Measurements from ENCODE around the gene GNG7.

Gene GNG7

GRCh38 chr19:2690856-2691255, 11.6 kb downstream of the GNG7 start:
- H2AFZ ChIP-seq (ENCODE audit: low read length) = no peak overlapping the region
- WGBS, 2 donors (ENCODE audit: extremely low coverage in 2 of 2, insufficient read length in 2 of 2, insufficient replicate concordance in 1 of 2) = no CpG with 5 or more reads among the region's 11 CpGs
- H3K4me2 ChIP-seq (ENCODE audit: insufficient read depth, low read length, poor library complexity, severe bottlenecking) = no peak overlapping the region
- H3K27me3 ChIP-seq (ENCODE audit: control insufficient read depth in 3 of 3, insufficient read depth in 3 of 3, low read depth in 1 of 3, low read length in 3 of 3) = no peaks in the 10 kb centered on the region
- DNase-seq (ENCODE audit: low spot score) = no peak
- no peak overlapping the region for H3K14ac ChIP-seq (ENCODE audit: low read length)
- no peak overlapping the region for H2AK5ac ChIP-seq (ENCODE audit: low read depth, low read length)
- peaks cover 2% of the 10 kb centered on the region in 2 donors for H3K4me1 ChIP-seq (ENCODE audit: control insufficient read depth in 2 of 2, insufficient read depth in 1 of 2, low read depth in 1 of 2, low read length in 2 of 2)
- no peaks in the 10 kb centered on the region for H3K79me1 ChIP-seq (ENCODE audit: low read depth, low read length)
- no peak overlapping the region for H2BK5ac ChIP-seq (ENCODE audit: low read length)
- peaks cover 0 to 3% of the 10 kb centered on the region in 2 donors for H3K9me3 ChIP-seq (replicated peaks in 1 of 2; ENCODE audit: control insufficient read depth in 2 of 2, insufficient read depth in 1 of 2, low read depth in 1 of 2, low read length in 2 of 2)
- no peak overlapping the region for H2BK12ac ChIP-seq (ENCODE audit: low read length)
- H3K18ac ChIP-seq (ENCODE audit: low read length) = no peak overlapping the region
- no peaks in the 10 kb centered on the region for H3K36me3 ChIP-seq (replicated peaks in 1 of 2; ENCODE audit: control insufficient read depth in 2 of 2, insufficient read depth in 2 of 2, low read length in 2 of 2)
- no peak overlapping the region for H4K91ac ChIP-seq (ENCODE audit: low read depth, low read length, poor library complexity)
- H3K23ac ChIP-seq (ENCODE audit: low read depth, low read length, poor library complexity) = no peak overlapping the region
- no peak overlapping the region for H3K4ac ChIP-seq (ENCODE audit: low read length)
- H3K9ac ChIP-seq (ENCODE audit: low read depth, low read length, poor library complexity) = no peak overlapping the region
- no peak overlapping the region for H2BK120ac ChIP-seq (ENCODE audit: low read depth, low read length)
- H3K4me3 ChIP-seq (ENCODE audit: low read length in 2 of 2) = no peak overlapping the region
- no peak overlapping the region for H3K27ac ChIP-seq (replicated peaks; ENCODE audit: low read length)
- H2BK15ac ChIP-seq (ENCODE audit: low read length) = no peak overlapping the region
- no peak overlapping the region for H4K8ac ChIP-seq (ENCODE audit: low read depth, low read length)

DNA sequence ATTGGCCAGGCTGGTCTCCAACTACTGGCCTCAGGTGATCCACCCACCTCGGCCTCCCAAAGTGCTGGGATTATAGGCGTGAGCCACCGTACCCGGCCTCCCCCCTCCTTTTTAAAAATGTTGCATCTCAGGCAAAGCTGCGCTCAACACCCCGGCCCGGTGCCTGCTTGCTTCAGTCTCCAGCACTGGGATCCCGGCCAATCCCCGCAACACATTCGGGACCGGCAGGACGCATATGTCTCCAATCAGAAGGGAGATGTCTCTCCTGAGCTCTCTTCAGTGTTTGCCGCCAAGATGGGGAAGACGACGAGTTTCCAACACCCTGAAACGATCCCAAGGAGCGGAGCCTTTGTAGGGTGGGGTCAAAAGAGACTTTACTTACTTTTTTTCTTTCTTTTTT, 16.1 kb downstream of the GNG7 start:
- Histone ChIP-seq H2BK120ac (ENCODE audit: low read depth, low read length) (no peak overlapping the region), H2AFZ (ENCODE audit: low read length) (no peak overlapping the region), H3K36me3 (replicated peaks in 1 of 2; ENCODE audit: control insufficient read depth in 2 of 2, insufficient read depth in 2 of 2, low read length in 2 of 2) (no peaks in the 10 kb centered on the region), H3K9me3 (replicated peaks in 1 of 2; ENCODE audit: control insufficient read depth in 2 of 2, insufficient read depth in 1 of 2, low read depth in 1 of 2, low read length in 2 of 2) (peaks cover 0 to 3% of the 10 kb centered on the region in 2 donors), H2BK15ac (ENCODE audit: low read length) (no peak overlapping the region), H3K14ac (ENCODE audit: low read length) (no peak overlapping the region), H2AK5ac (ENCODE audit: low read depth, low read length) (no peak overlapping the region), H3K27ac (replicated peaks; ENCODE audit: low read length) (no peak overlapping the region), H2BK5ac (ENCODE audit: low read length) (no peak overlapping the region), H3K79me1 (ENCODE audit: low read depth, low read length) (peaks cover 1% of the 10 kb centered on the region), H3K4ac (ENCODE audit: low read length) (no peak overlapping the region), H3K23ac (ENCODE audit: low read depth, low read length, poor library complexity) (no peak overlapping the region), H3K9ac (ENCODE audit: low read depth, low read length, poor library complexity) (no peak overlapping the region), H4K91ac (ENCODE audit: low read depth, low read length, poor library complexity) (no peak overlapping the region), H4K8ac (ENCODE audit: low read depth, low read length) (no peak overlapping the region), H2BK12ac (ENCODE audit: low read length) (no peak overlapping the region), H3K27me3 (ENCODE audit: control insufficient read depth in 3 of 3, insufficient read depth in 3 of 3, low read depth in 1 of 3, low read length in 3 of 3) (no peaks in the 10 kb centered on the region), H3K4me3 (ENCODE audit: low read length in 2 of 2) (no peak overlapping the region), H3K4me1 (ENCODE audit: control insufficient read depth in 2 of 2, insufficient read depth in 1 of 2, low read depth in 1 of 2, low read length in 2 of 2) (no peaks in the 10 kb centered on the region), H3K18ac (ENCODE audit: low read length) (no peak overlapping the region), H3K4me2 (ENCODE audit: insufficient read depth, low read length, poor library complexity, severe bottlenecking) (no peak overlapping the region)
- no peak for DNase-seq (ENCODE audit: low spot score)
- no CpG with 5 or more reads among the region's 17 CpGs for WGBS, 2 donors (ENCODE audit: extremely low coverage in 2 of 2, insufficient read length in 2 of 2, insufficient replicate concordance in 1 of 2)

DNA sequence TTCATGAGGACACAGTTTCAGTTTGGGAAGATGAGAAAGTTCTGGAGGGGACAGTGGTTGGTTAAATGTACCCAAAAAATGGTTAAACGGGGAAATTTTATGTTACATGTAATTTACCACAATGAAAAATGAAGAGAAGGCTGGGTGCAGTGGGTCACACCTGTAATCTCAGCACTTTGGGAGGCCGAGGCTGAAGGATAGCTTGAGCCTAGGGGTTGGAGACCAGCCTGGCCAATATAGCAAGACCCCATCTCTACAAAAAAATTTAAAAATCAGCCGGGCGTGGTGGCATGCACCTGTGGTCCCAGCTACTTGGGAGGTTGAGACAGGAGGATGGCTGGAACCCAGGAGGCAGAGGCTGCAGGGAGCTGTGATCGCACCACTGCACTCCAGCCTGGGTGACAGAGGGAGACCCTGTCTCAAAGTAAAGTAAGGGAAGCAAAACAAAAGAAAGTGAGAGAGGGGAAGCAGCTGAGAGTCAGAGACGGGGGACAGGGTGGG, 17.2 kb downstream of the GNG7 start:
- Histone ChIP-seq H3K9me3 (replicated peaks in 1 of 2; ENCODE audit: control insufficient read depth in 2 of 2, insufficient read depth in 1 of 2, low read depth in 1 of 2, low read length in 2 of 2) (peaks cover 0 to 3% of the 10 kb centered on the region in 2 donors), H3K9ac (ENCODE audit: low read depth, low read length, poor library complexity) (peak overlapping the region; percentile 44), H2BK15ac (ENCODE audit: low read length) (peak overlapping the region; percentile 49), H4K8ac (ENCODE audit: low read depth, low read length) (no peak overlapping the region), H2BK120ac (ENCODE audit: low read depth, low read length) (no peak overlapping the region), H3K4me3 (ENCODE audit: low read length in 2 of 2) (no peak overlapping the region), H3K18ac (ENCODE audit: low read length) (no peak overlapping the region), H3K4me1 (ENCODE audit: control insufficient read depth in 2 of 2, insufficient read depth in 1 of 2, low read depth in 1 of 2, low read length in 2 of 2) (no peaks in the 10 kb centered on the region), H3K36me3 (replicated peaks in 1 of 2; ENCODE audit: control insufficient read depth in 2 of 2, insufficient read depth in 2 of 2, low read length in 2 of 2) (no peaks in the 10 kb centered on the region), H3K4me2 (ENCODE audit: insufficient read depth, low read length, poor library complexity, severe bottlenecking) (no peak overlapping the region), H3K79me1 (ENCODE audit: low read depth, low read length) (peaks cover 1% of the 10 kb centered on the region), H4K91ac (ENCODE audit: low read depth, low read length, poor library complexity) (no peak overlapping the region), H3K23ac (ENCODE audit: low read depth, low read length, poor library complexity) (no peak overlapping the region), H2BK5ac (ENCODE audit: low read length) (no peak overlapping the region), H2BK12ac (ENCODE audit: low read length) (no peak overlapping the region), H2AK5ac (ENCODE audit: low read depth, low read length) (peak overlapping the region; percentile 56), H3K14ac (ENCODE audit: low read length) (no peak overlapping the region), H2AFZ (ENCODE audit: low read length) (peak overlapping the region; percentile 76), H3K27ac (replicated peaks; ENCODE audit: low read length) (no peak overlapping the region), H3K4ac (ENCODE audit: low read length) (no peak overlapping the region), H3K27me3 (ENCODE audit: control insufficient read depth in 3 of 3, insufficient read depth in 3 of 3, low read depth in 1 of 3, low read length in 3 of 3) (no peaks in the 10 kb centered on the region)
- no CpG with 5 or more reads among the region's 6 CpGs for WGBS, 2 donors (ENCODE audit: extremely low coverage in 2 of 2, insufficient read length in 2 of 2, insufficient replicate concordance in 1 of 2)
- no peak for DNase-seq (ENCODE audit: low spot score)

DNA sequence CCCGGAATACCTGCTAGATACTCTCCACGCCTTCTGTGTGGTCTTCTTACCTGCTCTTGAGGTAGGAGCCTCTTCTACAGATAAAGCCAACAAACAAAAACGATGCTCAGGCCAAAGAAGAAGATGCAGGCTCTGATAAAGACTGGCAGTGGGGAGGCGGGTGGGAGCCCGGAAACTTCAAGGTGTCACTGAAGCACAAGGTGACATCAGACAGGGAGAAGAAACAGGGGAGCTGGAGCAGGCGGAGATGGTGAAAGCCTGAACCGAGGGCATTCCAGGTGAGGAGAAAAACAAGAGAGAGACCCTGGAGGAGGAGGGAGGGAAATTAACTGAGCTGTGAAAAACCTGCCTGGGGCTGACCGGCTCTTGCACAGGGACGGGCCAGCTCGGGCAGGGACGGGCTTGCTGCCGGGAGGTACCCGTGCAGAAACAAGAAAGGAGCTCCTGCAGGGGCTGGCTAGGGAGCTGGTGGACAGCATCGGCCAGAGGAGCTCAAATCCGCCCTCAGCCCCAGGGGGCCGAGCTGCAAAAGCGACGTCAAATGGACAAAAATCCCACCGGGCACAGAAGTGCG, 19.0 kb downstream of the GNG7 start:
- no peak overlapping the region for H2BK120ac ChIP-seq (ENCODE audit: low read depth, low read length)
- peaks cover 1% of the 10 kb centered on the region for H3K79me1 ChIP-seq (ENCODE audit: low read depth, low read length)
- H3K18ac ChIP-seq (ENCODE audit: low read length) = no peak overlapping the region
- no peak overlapping the region for H3K4me3 ChIP-seq (ENCODE audit: low read length in 2 of 2)
- no peak overlapping the region for H2BK15ac ChIP-seq (ENCODE audit: low read length)
- H3K27ac ChIP-seq (replicated peaks; ENCODE audit: low read length) = no peak overlapping the region
- no peak overlapping the region for H2AFZ ChIP-seq (ENCODE audit: low read length)
- H4K91ac ChIP-seq (ENCODE audit: low read depth, low read length, poor library complexity) = no peak overlapping the region
- no peak overlapping the region for H2BK12ac ChIP-seq (ENCODE audit: low read length)
- no peaks in the 10 kb centered on the region for H3K36me3 ChIP-seq (replicated peaks in 1 of 2; ENCODE audit: control insufficient read depth in 2 of 2, insufficient read depth in 2 of 2, low read length in 2 of 2)
- WGBS, 2 donors (ENCODE audit: extremely low coverage in 2 of 2, insufficient read length in 2 of 2, insufficient replicate concordance in 1 of 2) = no CpG with 5 or more reads among the region's 20 CpGs
- no peak overlapping the region for H2BK5ac ChIP-seq (ENCODE audit: low read length)
- no peak overlapping the region for H2AK5ac ChIP-seq (ENCODE audit: low read depth, low read length)
- no peak overlapping the region for H3K4ac ChIP-seq (ENCODE audit: low read length)
- H4K8ac ChIP-seq (ENCODE audit: low read depth, low read length) = no peak overlapping the region
- H3K9me3 ChIP-seq (replicated peaks in 1 of 2; ENCODE audit: control insufficient read depth in 2 of 2, insufficient read depth in 1 of 2, low read depth in 1 of 2, low read length in 2 of 2) = peaks cover 0 to 3% of the 10 kb centered on the region in 2 donors
- H3K27me3 ChIP-seq (ENCODE audit: control insufficient read depth in 3 of 3, insufficient read depth in 3 of 3, low read depth in 1 of 3, low read length in 3 of 3) = no peaks in the 10 kb centered on the region
- H3K23ac ChIP-seq (ENCODE audit: low read depth, low read length, poor library complexity) = no peak overlapping the region
- DNase-seq (ENCODE audit: low spot score) = no peak
- H3K4me1 ChIP-seq (ENCODE audit: control insufficient read depth in 2 of 2, insufficient read depth in 1 of 2, low read depth in 1 of 2, low read length in 2 of 2) = no peaks in the 10 kb centered on the region
- peak overlapping the region; percentile 21 for H3K14ac ChIP-seq (ENCODE audit: low read length)
- H3K9ac ChIP-seq (ENCODE audit: low read depth, low read length, poor library complexity) = peak overlapping the region; percentile 44
- H3K4me2 ChIP-seq (ENCODE audit: insufficient read depth, low read length, poor library complexity, severe bottlenecking) = no peak overlapping the region

Data from neuronal stem cell (in vitro differentiated cells).